ENCODE measurements around the gene UQCRQ. TPM values are rescaled to one million over a fixed set of nuclear protein-coding genes. Genes with fewer than 3 reads are reported as not detected.

UQCRQ gene
- total RNA-seq, 4 donors from 2014 or later: 106 to 169 (median 128) TPM

DNA sequence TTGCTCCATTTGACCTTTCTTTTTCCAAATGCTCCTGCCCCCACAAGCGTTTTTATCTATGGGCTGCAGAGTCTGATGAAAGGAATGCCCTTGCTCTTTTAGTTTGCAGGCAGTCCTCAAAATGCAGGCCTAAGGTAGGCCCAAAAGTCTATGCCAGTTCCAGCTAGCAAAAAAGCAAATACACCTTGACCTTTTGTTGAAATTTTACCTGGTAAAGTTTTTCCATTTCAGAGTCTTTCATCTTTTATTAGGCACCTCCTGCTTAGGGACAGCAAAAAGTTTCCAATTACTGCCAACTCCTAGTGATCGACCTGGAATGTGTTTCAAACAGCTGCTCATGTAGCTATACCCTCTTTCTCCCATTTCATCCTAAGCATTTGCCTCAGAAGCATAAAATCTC, 4.4 kb downstream of the UQCRQ start:
- Histone ChIP-seq H3K4me3 (no peak overlapping the region), H3K9me3 (no peaks in the 10 kb centered on the region), H3K27ac (no peak overlapping the region), H3K4me1 (peaks cover 4 to 19% (median 11%) of the 10 kb centered on the region in 3 donors), H3K36me3 (peaks cover 0 to 67% of the 10 kb centered on the region in 2 donors), H3K27me3 (no peaks in the 10 kb centered on the region)
- no peak for TF ChIP-seq POLR2A (IDR thresholded peaks at IDR 0.05)
- TF ChIP-seq, protein P1, sequence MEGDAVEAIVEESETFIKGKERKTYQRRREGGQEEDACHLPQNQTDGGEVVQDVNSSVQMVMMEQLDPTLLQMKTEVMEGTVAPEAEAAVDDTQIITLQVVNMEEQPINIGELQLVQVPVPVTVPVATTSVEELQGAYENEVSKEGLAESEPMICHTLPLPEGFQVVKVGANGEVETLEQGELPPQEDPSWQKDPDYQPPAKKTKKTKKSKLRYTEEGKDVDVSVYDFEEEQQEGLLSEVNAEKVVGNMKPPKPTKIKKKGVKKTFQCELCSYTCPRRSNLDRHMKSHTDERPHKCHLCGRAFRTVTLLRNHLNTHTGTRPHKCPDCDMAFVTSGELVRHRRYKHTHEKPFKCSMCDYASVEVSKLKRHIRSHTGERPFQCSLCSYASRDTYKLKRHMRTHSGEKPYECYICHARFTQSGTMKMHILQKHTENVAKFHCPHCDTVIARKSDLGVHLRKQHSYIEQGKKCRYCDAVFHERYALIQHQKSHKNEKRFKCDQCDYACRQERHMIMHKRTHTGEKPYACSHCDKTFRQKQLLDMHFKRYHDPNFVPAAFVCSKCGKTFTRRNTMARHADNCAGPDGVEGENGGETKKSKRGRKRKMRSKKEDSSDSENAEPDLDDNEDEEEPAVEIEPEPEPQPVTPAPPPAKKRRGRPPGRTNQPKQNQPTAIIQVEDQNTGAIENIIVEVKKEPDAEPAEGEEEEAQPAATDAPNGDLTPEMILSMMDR (IDR thresholded peaks at IDR 0.05): no peak
- 45 to 82% methylated on average over 2 of the region's 2 CpGs for WGBS, 2 donors (ENCODE audit: low coverage in 1 of 2)
- ATAC-seq: no peak

DNA sequence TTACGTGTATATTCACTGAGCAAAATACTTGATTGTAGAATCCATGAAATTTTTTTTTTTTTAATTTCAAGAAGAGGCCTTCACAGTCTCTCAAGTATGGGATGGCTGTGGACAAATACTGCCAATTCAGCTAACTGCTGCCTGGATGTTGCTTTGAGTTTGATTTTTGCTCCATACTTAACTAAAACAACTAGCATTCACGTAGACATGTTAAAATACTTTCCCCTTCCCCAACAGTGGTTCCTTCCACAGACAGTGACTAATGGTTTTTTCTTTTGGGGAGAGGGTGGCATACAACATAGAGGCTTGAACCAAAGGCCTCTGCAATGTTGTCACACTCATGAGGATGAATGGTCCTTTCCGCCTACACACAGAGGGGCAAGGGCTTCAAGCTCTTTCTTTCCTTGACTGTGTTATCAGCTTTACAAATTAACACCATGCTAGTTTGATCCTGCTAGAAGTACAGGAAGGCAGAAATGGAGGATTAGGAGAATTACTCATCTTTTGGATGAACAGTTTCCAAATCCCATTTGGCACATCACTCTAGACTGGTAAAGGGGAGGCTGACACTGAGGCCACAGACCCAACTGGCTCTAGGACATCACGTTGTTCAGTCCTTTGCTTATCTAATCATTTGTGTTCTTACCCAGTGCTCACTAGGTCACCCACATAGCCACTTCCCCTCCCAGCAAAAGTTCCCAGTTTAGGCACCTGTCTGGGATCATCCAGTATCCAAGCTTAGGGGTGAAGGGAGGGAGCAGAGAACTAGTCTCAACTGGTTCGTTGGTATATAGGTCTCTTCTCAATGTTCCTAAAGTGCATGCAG, 5.2 kb downstream of the UQCRQ start:
- Histone ChIP-seq H3K4me3 (no peak overlapping the region), H3K27me3 (no peaks in the 10 kb centered on the region), H3K36me3 (peaks cover 0 to 75% of the 10 kb centered on the region in 2 donors), H3K27ac (no peak overlapping the region), H3K4me1 (peaks cover 4 to 16% (median 11%) of the 10 kb centered on the region in 3 donors), H3K9me3 (no peaks in the 10 kb centered on the region)
- ATAC-seq: no peak
- TF ChIP-seq POLR2AphosphoS5 (IDR thresholded peaks at IDR 0.05) (no peak), EP300 (IDR thresholded peaks at IDR 0.05) (no peak), POLR2A (IDR thresholded peaks at IDR 0.05) (no peak)
- TF ChIP-seq, protein P1 (IDR thresholded peaks at IDR 0.05): no peak
- 66 to 76% methylated on average over 3 to 5 of the region's 5 CpGs for WGBS, 2 donors (ENCODE audit: low coverage in 1 of 2)

DNA sequence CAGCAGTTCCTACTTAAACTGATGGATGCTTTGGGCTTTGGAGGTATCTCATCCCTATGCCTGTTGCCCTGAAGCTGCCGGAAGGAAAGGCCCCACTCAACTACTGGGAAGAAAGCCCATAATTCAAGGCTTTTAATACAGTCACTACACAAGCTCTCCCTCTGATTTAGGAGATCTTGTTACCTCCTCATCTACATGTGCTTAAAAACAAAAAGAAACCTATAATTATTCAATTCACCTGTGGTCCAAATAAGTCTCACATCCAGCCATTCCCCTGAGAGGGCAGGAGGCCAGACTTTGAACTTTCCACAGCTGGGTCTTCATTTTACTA, 6.3 kb downstream of the UQCRQ start:
- no peaks in the 10 kb centered on the region for H3K9me3 ChIP-seq
- TF ChIP-seq EP300 (IDR thresholded peaks at IDR 0.05) (no peak), POLR2A (IDR thresholded peaks at IDR 0.05) (no peak)
- peaks cover 0 to 12% (median 3%) of the 10 kb centered on the region in 3 donors for H3K4me1 ChIP-seq
- H3K36me3 ChIP-seq: peaks cover 0 to 77% of the 10 kb centered on the region in 2 donors
- H3K27ac ChIP-seq: no peak overlapping the region
- H3K27me3 ChIP-seq: no peaks in the 10 kb centered on the region
- no peak for ATAC-seq
- no peak overlapping the region for H3K4me3 ChIP-seq
- 100% methylated on average over 1 of the region's 1 CpG for WGBS, 2 donors (ENCODE audit: low coverage in 1 of 2)

DNA sequence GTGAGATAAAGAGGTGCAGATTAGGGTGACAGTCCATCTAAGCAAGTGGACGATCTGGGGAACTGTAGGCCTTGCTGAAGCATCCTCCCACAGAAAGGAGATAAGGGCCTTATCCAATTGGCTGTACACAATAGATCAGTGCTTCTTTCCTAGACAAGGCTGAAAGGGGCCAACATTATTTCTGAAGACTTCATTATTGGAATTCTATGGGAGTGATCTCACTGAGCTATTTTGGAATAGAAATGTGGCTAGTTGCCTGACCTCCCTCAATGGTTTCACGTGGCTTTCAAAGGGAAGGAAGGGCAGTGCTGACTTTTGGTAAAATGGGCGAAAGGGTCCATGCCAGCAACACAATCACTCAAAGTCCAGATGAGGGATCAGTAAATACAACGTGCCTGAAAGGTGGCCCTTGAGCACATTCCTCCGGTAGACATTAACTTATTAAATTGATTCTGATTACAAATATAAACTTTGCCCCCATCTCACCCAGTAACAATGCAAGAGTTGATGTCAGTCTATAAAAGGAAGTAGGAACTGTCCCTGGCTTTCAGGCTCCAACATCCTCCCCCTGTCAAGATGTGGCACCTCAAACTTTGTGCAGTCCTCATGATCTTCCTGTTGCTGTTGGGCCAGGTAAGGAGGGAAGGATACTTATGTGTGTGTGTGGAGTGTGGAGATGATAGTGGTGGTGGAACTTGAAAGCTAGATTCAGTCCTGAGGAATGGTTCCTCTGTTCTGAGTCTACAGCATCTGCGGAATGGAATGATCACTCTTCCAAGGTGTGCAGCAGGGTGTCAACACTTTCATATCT, 6.9 kb downstream of the UQCRQ start, which contains the start of gene LEAP2:
LEAP2 (plus strand) TSS at position 550 of the 811 bp plus-strand sequence; CDS start at position 577, 27 bp downstream.
- Histone ChIP-seq H3K4me3 (no peak within 1 kb of the TSS), H3K27ac (no peak within 1 kb of the TSS), H3K4me1 (peaks cover 0 to 12% (median 0%) of the 10 kb centered on the region in 3 donors), H3K27me3 (no peaks in the 10 kb centered on the region), H3K9me3 (no peaks in the 10 kb centered on the region), H3K36me3 (peaks cover 0 to 77% of the 10 kb centered on the region in 2 donors)
- WGBS, 2 donors (ENCODE audit: low coverage in 1 of 2): 48 to 58% methylated on average over 4 to 5 of the region's 6 CpGs
- TF ChIP-seq POLR2A (IDR thresholded peaks at IDR 0.05): no peak
- TF ChIP-seq, protein P1 (IDR thresholded peaks at IDR 0.05): no peak
- TF ChIP-seq EP300 (IDR thresholded peaks at IDR 0.05): no peak
- no peak for TF ChIP-seq POLR2AphosphoS5 (IDR thresholded peaks at IDR 0.05)
- no peak for ATAC-seq

GRCh38 chr5:132873930-132874271, 7.5 kb downstream of the UQCRQ start:
- H3K27me3 ChIP-seq: no peaks in the 10 kb centered on the region
- H3K36me3 ChIP-seq: peaks cover 0 to 77% of the 10 kb centered on the region in 2 donors
- TF ChIP-seq, protein P1 (IDR thresholded peaks at IDR 0.05): no peak
- TF ChIP-seq POLR2A (IDR thresholded peaks at IDR 0.05): no peak
- TF ChIP-seq POLR2AphosphoS5 (IDR thresholded peaks at IDR 0.05): no peak
- no peak for TF ChIP-seq EP300 (IDR thresholded peaks at IDR 0.05)
- H3K9me3 ChIP-seq: no peaks in the 10 kb centered on the region
- no peak overlapping the region for H3K4me3 ChIP-seq
- peaks cover 0 to 13% (median 0%) of the 10 kb centered on the region in 3 donors for H3K4me1 ChIP-seq
- no peak overlapping the region for H3K27ac ChIP-seq
- ATAC-seq: no peak
- WGBS, 2 donors (ENCODE audit: low coverage in 1 of 2): 89% methylated on average over 3 of the region's 3 CpGs; no CpG with 5 or more reads in 1 of the 2 donors

All from gastroesophageal sphincter (tissue), 4 donors.